K562 (cell line): ENCODE results near the gene PEX13. TPM values are rescaled to one million over a fixed set of nuclear protein-coding genes. Genes with fewer than 3 reads are reported as not detected.

ENCODE experiments used
- ATAC-seq: fragments of 200-7000 bp; cut with Tn5 transposase; 3 replicates; pipeline ENCODE4 v1.9.1; 2020; ENCODE audit warnings: moderate library complexity
- BruUV-seq: library from RNA; stranded (reverse); fragments of 400-500 nt; replicated peaks from 2 replicates; lab custom pipeline; 2021; lab: Mats Ljungman, UMichigan
- CTCF ChIA-PET: fragments of 300-600 bp; formaldehyde crosslinking; extraction: SDS; loops from one replicate; lab custom pipeline; 2021; ENCODE audit warnings: low intra/inter-chr PET ratio; lab: Yijun Ruan, JAX
- POLR2A ChIA-PET: fragments of 300-600, 350-650 bp; sonication (Branson Sonifier 250); formaldehyde crosslinking; extraction: SDS; loops from one replicate; lab custom pipeline; 2021; ENCODE audit warnings: antibody characterized with exemption, inconsistent platforms; lab: Yijun Ruan, JAX
- DNase-seq, 4 experiments: peaks; one replicate each; pipeline versions ENCODE4 v3.0.0 to v3.0.0-alpha.2; 2011 to 2018; ENCODE audit warnings: low spot score in 3 of 4, mixed read lengths in 3 of 4; ENCODE audit errors: extremely low read depth in 1 of 4
- FAIRE-seq: peaks from 2 replicates; lab custom pipeline; 2011; peaks lifted over from hg19 to GRCh38; lab: Jason Lieb, UNC
- H2AFZ ChIP-seq: 2 replicates; pipeline ENCODE4 v1.6.0; 2011; ENCODE audit warnings: low read depth, low read length, control low read depth, inconsistent platforms
- H3K27ac ChIP-seq: fragments of 200-600 bp; 3 replicates; pipeline ENCODE4 v1.8.0; 2011; ENCODE audit warnings: low read depth, mild to moderate bottlenecking, control low read depth, inconsistent platforms, low read length, moderate library complexity, mixed read lengths; ENCODE audit errors: extremely low read depth
- H3K27me3 ChIP-seq, 2 experiments: fragments of 300-600 bp in 1 of 2; 2 replicates in 1 of 2; 3 replicates in 1 of 2; pipeline versions ENCODE4 v1.6.0 to v1.8.0; 2011; ENCODE audit warnings: inconsistent platforms in 2 of 2, low read length in 2 of 2, mild to moderate bottlenecking in 1 of 2, mixed read lengths in 1 of 2, moderate library complexity in 1 of 2; ENCODE audit not compliant: control insufficient read depth in 2 of 2, insufficient read depth in 2 of 2
- H3K36me3 ChIP-seq: fragments of 300-600 bp; 3 replicates; pipeline ENCODE4 v1.8.0; 2011; ENCODE audit warnings: mild to moderate bottlenecking, low read length, inconsistent platforms; ENCODE audit not compliant: control insufficient read depth, insufficient read depth
- H3K4me1 ChIP-seq, 2 experiments: fragments of 200-600 bp in 1 of 2; replicated peaks in 1 of 2; 2 replicates in 1 of 2; 3 replicates in 1 of 2; pipeline versions ENCODE4 v1.5.1 to v1.8.0; 2011; ENCODE audit warnings: inconsistent platforms in 2 of 2, low read length in 2 of 2, mild to moderate bottlenecking in 1 of 2, mixed read lengths in 1 of 2, moderate library complexity in 1 of 2; ENCODE audit not compliant: control insufficient read depth in 2 of 2, insufficient read depth in 2 of 2
- H3K4me2 ChIP-seq: 2 replicates; pipeline ENCODE4 v1.6.1; 2011; ENCODE audit warnings: low read length, control low read depth, inconsistent platforms, mixed read lengths; ENCODE audit not compliant: insufficient read depth
- H3K4me3 ChIP-seq: fragments of 200-600 bp; sonication (generic), shearing (Covaris generic); 2 replicates; pipeline ENCODE4 v1.5.1; 2016; ENCODE audit warnings: control low read depth, inconsistent platforms
- H3K79me2 ChIP-seq: fragments of 200-600 bp; 3 replicates; pipeline ENCODE4 v1.8.0; 2011; ENCODE audit warnings: low read length, inconsistent platforms; ENCODE audit not compliant: control insufficient read depth, insufficient read depth
- H3K9ac ChIP-seq, 2 experiments: 2 replicates each; pipeline versions ENCODE4 v1.6.0 to v1.6.1; 2011; ENCODE audit warnings: low read depth in 2 of 2, low read length in 2 of 2, control low read depth in 1 of 2, inconsistent platforms in 1 of 2, mild to moderate bottlenecking in 1 of 2, mixed read lengths in 1 of 2; ENCODE audit not compliant: insufficient read depth in 1 of 2
- H3K9me1 ChIP-seq: one replicate; pipeline ENCODE4 v1.6.0; 2011; ENCODE audit warnings: inconsistent platforms, mild to moderate bottlenecking, low read length, moderate library complexity; ENCODE audit not compliant: control insufficient read depth, insufficient read depth
- H3K9me3 ChIP-seq: replicated peaks from 2 replicates; pipeline ENCODE4 v1.5.1; 2011; ENCODE audit warnings: low read depth, low read length, inconsistent platforms; ENCODE audit not compliant: control insufficient read depth, insufficient read depth
- H4K20me1 ChIP-seq: replicated peaks from 2 replicates; pipeline ENCODE4 v1.6.1; 2011; ENCODE audit warnings: low read length, inconsistent platforms, mixed read lengths; ENCODE audit not compliant: control insufficient read depth, insufficient read depth
- ATF7 ChIP-seq: fragments of 450-650 bp; IDR thresholded peaks from 2 replicates; pipeline ENCODE4 v1.7.1; 2014; ENCODE audit warnings: mild to moderate bottlenecking, moderate library complexity
- ELF1 ChIP-seq: fragments of 200-800 bp; sonication (Bioruptor generic); IDR thresholded peaks from 2 replicates; pipeline ENCODE4 v1.6.1; 2016; ENCODE audit warnings: missing genetic modification characterization, missing compliant biosample characterization
- EP300 ChIP-seq: IDR thresholded peaks from 2 replicates; pipeline ENCODE4 v1.6.1; 2012; ENCODE audit warnings: low read length, improper control_type of control experiment
- ETV5 ChIP-seq: sonication (generic); formaldehyde crosslinking; IDR thresholded peaks from 2 replicates; pipeline ENCODE4 v1.4.0; 2020; ENCODE audit warnings: low read depth, mild to moderate bottlenecking, missing genetic modification reagents
- ETV6 ChIP-seq, 3 experiments: fragments of 150-350 bp in 1 of 3; sonication (generic) in 1 of 3; formaldehyde crosslinking in 1 of 3; IDR thresholded peaks; 2 replicates each; pipeline versions ENCODE4 v1.6.1 to v1.8.0; 2014 to 2022; ENCODE audit warnings: borderline replicate concordance in 2 of 3, low read depth in 2 of 3, antibody characterized with exemption in 1 of 3, low read length in 1 of 3, mild to moderate bottlenecking in 1 of 3, missing genetic modification reagents in 1 of 3
- JUND ChIP-seq, 2 experiments: IDR thresholded peaks; 2 replicates in 1 of 2; 3 replicates in 1 of 2; pipeline ENCODE4 v1.6.1; 2011; ENCODE audit warnings: borderline replicate concordance in 2 of 2, low read depth in 2 of 2, low read length in 2 of 2, improper control_type of control experiment in 1 of 2, missing biosample characterization in 1 of 2, missing genetic modification characterization in 1 of 2, missing genetic modification reagents in 1 of 2
- LCOR ChIP-seq: sonication (generic); formaldehyde crosslinking; IDR thresholded peaks from 2 replicates; pipeline ENCODE4 v1.8.0; 2022; ENCODE audit warnings: mild to moderate bottlenecking, missing genetic modification reagents
- MCM2 ChIP-seq: fragments of 450-650 bp; IDR thresholded peaks from 2 replicates; pipeline ENCODE4 v1.6.1; 2017; ENCODE audit warnings: low read depth, mild to moderate bottlenecking
- NFIX ChIP-seq: fragments of 250-450 bp; sonication (Bioruptor Pico); IDR thresholded peaks from 2 replicates; pipeline ENCODE4 v1.4.0; 2020; ENCODE audit warnings: low read depth, mild to moderate bottlenecking, moderate library complexity
- OTX1 ChIP-seq: fragments of 450-650 bp; formaldehyde crosslinking; IDR thresholded peaks from 2 replicates; pipeline ENCODE4 v1.4.0; 2022; ENCODE audit warnings: mild to moderate bottlenecking
- SIN3A ChIP-seq, 2 experiments: fragments of 150-350 bp in 1 of 2; IDR thresholded peaks; 2 replicates each; pipeline ENCODE4 v1.6.1; 2011 to 2016; ENCODE audit warnings: borderline replicate concordance in 2 of 2, low read depth in 2 of 2, low read length in 2 of 2, mild to moderate bottlenecking in 2 of 2, moderate library complexity in 2 of 2; ENCODE audit not compliant: control insufficient read depth in 1 of 2
- THAP12 ChIP-seq: fragments of 250-450 bp; sonication (Bioruptor Pico); IDR thresholded peaks from 2 replicates; pipeline ENCODE4 v1.9.0; 2021; ENCODE audit warnings: mild to moderate bottlenecking, inconsistent platforms
- ZNF324 ChIP-seq: fragments of 250-450 bp; sonication (Bioruptor Pico); IDR thresholded peaks from 2 replicates; pipeline ENCODE4 v1.4.0; 2020; ENCODE audit warnings: mild to moderate bottlenecking
- ZNF584 ChIP-seq: fragments of 200-800 bp; sonication (Bioruptor generic); IDR thresholded peaks from 2 replicates; pipeline ENCODE4 v1.6.1; 2016; ENCODE audit warnings: low read depth, mild to moderate bottlenecking, missing genetic modification characterization, missing compliant biosample characterization
- ZNF764 ChIP-seq: fragments of 250-450 bp; sonication (Bioruptor Pico); IDR thresholded peaks from 2 replicates; pipeline ENCODE4 v1.4.0; 2020; ENCODE audit warnings: low read depth, mild to moderate bottlenecking, moderate library complexity
- WGBS: fragments of 100-300 bp; shearing (Covaris generic); methylation state at CpG from one replicate; pipeline ENCODE4 v1.1.6; 2016; ENCODE audit warnings: low coverage, mixed read lengths; ENCODE audit not compliant: insufficient coverage; ENCODE audit errors: missing lambda C conversion rate; 5-methylcytosine and 5-hydroxymethylcytosine counted together
- in situ Hi-C: fragments of 300-500 bp; cut with MboI; formaldehyde crosslinking; loops from 4 replicates; pipeline ENCODE4 v1.15.0; 2018; ENCODE audit warnings: inconsistent platforms, mixed read lengths
- intact Hi-C: fragments of 100-400 bp; cut with micrococcal nuclease; formaldehyde crosslinking; loops from 2 replicates; pipeline ENCODE4 v1.14.2; 2022
- polyA plus RNA-seq, 8 experiments: library from polyadenylated mRNA; depleted of rRNA in 4 of 8; stranded (reverse) in 5 of 8; unstranded in 3 of 8; fragments of >200 nt; fragmentation: Nextera tagmentation in 2 of 8; fragmentation: Illumina TruSeq in 1 of 8; extraction: Ambion mirVana in 2 of 8; extraction: Trizol in 1 of 8; gene quantifications; 2 replicates each; pipeline versions ENCODE4 v1.2.1 to v1.2.3, GENCODE V29; 2011 to 2014; ENCODE audit warnings: inconsistent platforms in 1 of 8, missing spikeins in 1 of 8
- total RNA-seq, 7 experiments: library from RNA; depleted of rRNA in 6 of 7; stranded (reverse); fragments of >200 nt in 6 of 7; fragmentation: Illumina TruSeq in 2 of 7; extraction: Trizol in 2 of 7; gene quantifications; 2 replicates each; pipeline versions ENCODE4 v1.2.1 to v1.2.3, GENCODE V29; 2011 to 2021; ENCODE audit warnings: low replicate concordance in 1 of 7
- TF ChIP-seq, protein P1 (sequence below): fragments of 200-800 bp; sonication (Bioruptor generic); IDR thresholded peaks from 2 replicates; pipeline ENCODE4 v1.6.1; 2017; ENCODE audit warnings: missing genetic modification characterization, missing compliant biosample characterization
- TF ChIP-seq, protein P2 (sequence below): conservative IDR thresholded peaks from 2 replicates; pipeline ENCODE4 v1.6.1; 2011; ENCODE audit warnings: low read depth, mild to moderate bottlenecking, low read length; ENCODE audit not compliant: control insufficient read depth

The PEX13 gene
- total and polyA plus RNA-seq, 9 of the 15 experiments (the other 6 are each of a cell fraction or from before 2014, with no cell fraction given): 4.0 to 30.4 (median 18.8) TPM

DNA sequence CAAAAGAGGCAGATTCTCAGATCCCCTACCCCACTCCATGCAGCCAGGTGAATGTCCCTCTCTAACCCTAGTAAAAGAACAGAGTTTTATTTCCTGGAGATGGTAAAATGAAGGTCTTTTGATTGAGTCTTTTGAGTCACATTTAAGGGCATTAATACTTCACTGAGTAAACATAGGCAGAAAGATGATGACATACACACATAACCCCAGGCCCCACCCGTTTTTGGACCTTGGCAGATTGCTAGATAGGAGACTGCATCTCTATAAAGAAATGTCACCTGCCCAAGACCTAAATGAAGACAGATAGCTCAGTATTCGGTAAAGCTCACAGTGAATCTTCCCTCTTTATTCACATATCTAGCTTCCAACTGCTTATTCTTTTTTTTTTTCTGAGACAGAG, 28.3 kb upstream of the PEX13 start:
- BruUV-seq: no TSS peak
- Histone ChIP-seq H3K27ac (no peak overlapping the region), H3K36me3 (no peaks in the 10 kb centered on the region), H3K9me1 (no peaks in the 10 kb centered on the region), H3K9ac (no peak overlapping the region), H3K27me3 (no peaks in the 10 kb centered on the region), H3K4me3 (no peak overlapping the region), H3K4me1 (no peaks in the 10 kb centered on the region; a peak in 1 of 5 replicates), H2AFZ (no peak overlapping the region), H3K4me2 (no peak overlapping the region), H3K79me2 (no peaks in the 10 kb centered on the region), H4K20me1 (no peaks in the 10 kb centered on the region), H3K9me3 (no peaks in the 10 kb centered on the region)
- in situ Hi-C loops (no loop called here), intact Hi-C loops (no loop called here)
- ChIA-PET POLR2A (interaction anchor here (0.6 to 1.9 kb wide), 2 partner anchors 11 to 77 kb away, joined by 3 to 7 read pairs; no protein-coding TSS in a partner anchor), CTCF (no interaction called here)
- DNase-seq (no peak), ATAC-seq (peak; percentile 61), FAIRE-seq (no peak)
- WGBS: 21% methylated on average over 2 of the region's 2 CpGs
- TF ChIP-seq ATF7: peak; percentile 43
- TF ChIP-seq MCM2: no peak
- TF ChIP-seq ZNF584: no peak
- TF ChIP-seq, protein P1, sequence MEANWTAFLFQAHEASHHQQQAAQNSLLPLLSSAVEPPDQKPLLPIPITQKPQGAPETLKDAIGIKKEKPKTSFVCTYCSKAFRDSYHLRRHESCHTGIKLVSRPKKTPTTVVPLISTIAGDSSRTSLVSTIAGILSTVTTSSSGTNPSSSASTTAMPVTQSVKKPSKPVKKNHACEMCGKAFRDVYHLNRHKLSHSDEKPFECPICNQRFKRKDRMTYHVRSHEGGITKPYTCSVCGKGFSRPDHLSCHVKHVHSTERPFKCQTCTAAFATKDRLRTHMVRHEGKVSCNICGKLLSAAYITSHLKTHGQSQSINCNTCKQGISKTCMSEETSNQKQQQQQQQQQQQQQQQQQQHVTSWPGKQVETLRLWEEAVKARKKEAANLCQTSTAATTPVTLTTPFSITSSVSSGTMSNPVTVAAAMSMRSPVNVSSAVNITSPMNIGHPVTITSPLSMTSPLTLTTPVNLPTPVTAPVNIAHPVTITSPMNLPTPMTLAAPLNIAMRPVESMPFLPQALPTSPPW (CRISPR knock-in tag): peak; percentile 35; the same call in 1 of the 2 replicates
- no peak for TF ChIP-seq ZNF764
- TF ChIP-seq JUND (IDR thresholded peaks at IDR 0.05; ENCODE audit: borderline replicate concordance, low read depth, low read length): 0 out of 2 replicates have a peak, but pooled peaks have one; percentile 10
- no peak for TF ChIP-seq JUND (tag; IDR thresholded peaks at IDR 0.05; ENCODE audit: borderline replicate concordance, low read depth, low read length)
- no peak for TF ChIP-seq ELF1 (tag)
- TF ChIP-seq THAP12 (CRISPR knock-in tag): no peak
- TF ChIP-seq, protein P2, sequence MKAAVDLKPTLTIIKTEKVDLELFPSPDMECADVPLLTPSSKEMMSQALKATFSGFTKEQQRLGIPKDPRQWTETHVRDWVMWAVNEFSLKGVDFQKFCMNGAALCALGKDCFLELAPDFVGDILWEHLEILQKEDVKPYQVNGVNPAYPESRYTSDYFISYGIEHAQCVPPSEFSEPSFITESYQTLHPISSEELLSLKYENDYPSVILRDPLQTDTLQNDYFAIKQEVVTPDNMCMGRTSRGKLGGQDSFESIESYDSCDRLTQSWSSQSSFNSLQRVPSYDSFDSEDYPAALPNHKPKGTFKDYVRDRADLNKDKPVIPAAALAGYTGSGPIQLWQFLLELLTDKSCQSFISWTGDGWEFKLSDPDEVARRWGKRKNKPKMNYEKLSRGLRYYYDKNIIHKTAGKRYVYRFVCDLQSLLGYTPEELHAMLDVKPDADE: no peak
- no peak for TF ChIP-seq ETV5 (CRISPR knock-in tag)
- TF ChIP-seq OTX1 (CRISPR knock-in tag): no peak
- no peak for TF ChIP-seq SIN3A (IDR thresholded peaks at IDR 0.05; ENCODE audit: borderline replicate concordance in 2 of 2, control insufficient read depth in 1 of 2, low read depth in 2 of 2, low read length in 2 of 2)
- TF ChIP-seq LCOR: no peak
- TF ChIP-seq EP300: peak; percentile 29; the same call in 1 of the 2 replicates
- TF ChIP-seq ZNF324 (CRISPR knock-in tag): no peak
- no peak for TF ChIP-seq NFIX
- no peak for TF ChIP-seq ETV6 (IDR thresholded peaks at IDR 0.05; ENCODE audit: borderline replicate concordance in 1 of 2, low read depth in 2 of 2, low read length in 1 of 2)
- no peak for TF ChIP-seq ETV6 (CRISPR knock-in tag; IDR thresholded peaks at IDR 0.05; ENCODE audit: borderline replicate concordance)
